HS-5 (cell line): ENCODE measurements around the gene ARMC3.

Experiments
- DNase-seq: peaks from one replicate; pipeline ENCODE4 v3.0.0-alpha.2; 2012; ENCODE audit warnings: low read depth

Gene ARMC3

DNA sequence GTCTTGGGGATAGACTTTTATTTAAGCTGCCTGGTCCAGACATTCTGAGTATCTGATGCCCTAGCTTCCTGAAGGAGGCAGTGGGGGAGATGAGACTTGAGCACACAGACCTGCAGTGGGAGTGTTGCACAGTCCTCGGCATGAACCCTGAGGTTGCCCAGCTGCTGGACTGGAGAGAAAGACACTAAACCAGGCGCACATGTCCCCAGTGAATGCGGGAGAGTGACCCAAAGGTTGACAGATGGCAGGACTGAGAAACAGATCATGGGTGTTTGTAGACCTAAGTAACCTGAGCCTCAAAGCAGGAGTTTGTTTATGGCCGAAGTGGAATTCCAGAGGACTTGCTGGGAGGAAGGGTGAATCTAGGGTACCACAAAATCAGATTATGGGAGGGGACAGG, 151.8 kb downstream of the ARMC3 start:
- DNase-seq = no peak

DNA sequence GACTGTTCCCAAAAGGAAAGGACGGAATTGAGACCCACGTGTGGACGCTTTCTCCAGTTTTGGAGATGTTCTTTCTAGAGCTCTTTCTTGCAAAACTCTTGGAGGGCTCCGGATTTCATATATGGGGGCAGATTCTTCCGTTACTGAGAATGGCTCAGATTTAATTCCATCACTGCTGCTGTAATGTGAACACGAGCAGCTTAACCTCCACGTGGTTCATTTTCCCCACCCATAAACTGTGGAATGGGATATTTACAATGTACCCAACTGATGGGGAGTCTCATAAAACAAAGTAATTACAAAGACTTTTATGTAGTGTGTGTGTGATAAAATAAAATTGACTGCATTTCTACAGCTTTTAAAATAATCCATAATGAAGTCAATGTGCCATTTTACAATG, 152.4 kb downstream of the ARMC3 start:
- DNase-seq = no peak

DNA sequence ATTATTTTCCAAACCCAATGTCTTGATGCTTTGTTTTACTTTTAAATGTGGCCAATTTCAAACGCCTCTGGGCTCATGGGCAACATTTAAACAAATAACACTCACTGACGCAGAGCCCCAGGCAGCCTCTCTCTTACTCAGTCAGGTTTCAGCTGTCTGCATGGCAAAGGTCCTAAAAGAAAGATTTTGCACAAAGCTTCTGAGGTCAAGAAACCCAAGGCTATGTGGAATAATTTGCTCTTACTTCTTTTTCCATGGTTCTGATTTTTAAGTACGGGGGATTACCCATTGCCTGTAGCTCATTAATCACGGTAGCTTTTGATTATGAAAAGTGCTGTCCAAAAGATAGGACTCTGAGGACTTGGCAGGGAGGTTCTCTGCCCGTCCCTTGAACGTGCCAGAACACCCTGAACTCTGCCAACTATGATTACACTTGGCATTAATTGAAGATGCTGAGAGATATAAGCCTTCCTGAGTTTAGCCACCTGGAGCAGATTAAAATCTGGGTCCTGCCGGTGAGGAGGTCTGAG, 153.4 kb downstream of the ARMC3 start:
- no peak for DNase-seq

DNA sequence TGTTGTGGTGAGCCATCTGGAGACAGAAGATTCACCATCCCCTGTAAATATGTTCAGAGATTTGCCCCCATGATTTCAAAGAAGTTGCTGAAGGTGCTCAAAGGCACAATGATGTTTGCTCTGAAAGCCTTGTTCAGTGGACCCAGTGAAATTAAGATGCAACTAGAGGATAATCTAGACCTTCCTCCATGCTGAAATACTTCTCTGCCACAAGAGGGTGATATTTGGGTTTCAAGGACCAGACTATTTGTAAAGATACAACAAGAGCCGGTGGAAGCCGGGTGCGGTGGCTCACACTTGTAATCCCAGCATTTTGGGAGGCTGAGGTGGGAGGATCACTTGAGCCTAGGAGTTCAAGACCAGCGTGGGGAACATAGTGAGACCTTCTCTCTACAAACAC, 154.0 kb downstream of the ARMC3 start:
- no peak for DNase-seq
